H1 (cell line): ENCODE measurements around the gene EAPP. TPM values are rescaled to one million over a fixed set of nuclear protein-coding genes. Genes with fewer than 3 reads are reported as not detected.

Experiments used
- CEBPB ChIP-seq: IDR thresholded peaks from 2 replicates; pipeline ENCODE4 v1.6.1; 2012; ENCODE audit warnings: low read depth, low read length
- CHD7 ChIP-seq: fragments of 300-600 bp; sonication (generic); IDR thresholded peaks from 2 replicates; pipeline ENCODE4 v1.7.1; 2012; ENCODE audit warnings: low read length, moderate library complexity, mild to moderate bottlenecking, inconsistent platforms; ENCODE audit not compliant: insufficient replicate concordance
- RBBP5 ChIP-seq: IDR thresholded peaks from 2 replicates; pipeline ENCODE4 v1.7.1; 2012; ENCODE audit warnings: low read depth, mild to moderate bottlenecking, inconsistent platforms, low read length, moderate library complexity, borderline replicate concordance
- RFX5 ChIP-seq: IDR thresholded peaks from 2 replicates; pipeline ENCODE4 v1.6.1; 2011; ENCODE audit warnings: low read depth, low read length, improper control_type of control experiment, borderline replicate concordance
- RNF2 ChIP-seq: fragments of 200-900, 300-1000 bp; sonication (generic); IDR thresholded peaks from 2 replicates; pipeline ENCODE4 v1.7.1; 2016; ENCODE audit warnings: borderline replicate concordance, low read depth, mild to moderate bottlenecking, antibody characterized with exemption, low read length; ENCODE audit not compliant: poor library complexity, severe bottlenecking; ENCODE audit errors: missing control alignments
- RXRA ChIP-seq: IDR thresholded peaks from 2 replicates; pipeline ENCODE4 v1.6.1; 2011; ENCODE audit warnings: low read depth, mild to moderate bottlenecking, low read length, moderate library complexity; ENCODE audit not compliant: insufficient read depth
- SIX5 ChIP-seq: IDR thresholded peaks from 2 replicates; pipeline ENCODE4 v1.6.1; 2011; ENCODE audit warnings: mild to moderate bottlenecking, low read depth, low read length
- SUZ12 ChIP-seq: fragments of 200-600 bp; sonication (generic); IDR thresholded peaks from 2 replicates; pipeline ENCODE4 v1.6.1; 2012; ENCODE audit warnings: mild to moderate bottlenecking, inconsistent platforms, low read length, moderate library complexity, mixed read lengths
- polyA plus RNA-seq, 7 experiments: library from polyadenylated mRNA; depleted of rRNA in 3 of 7; stranded (reverse) in 5 of 7; unstranded in 2 of 7; fragments of >200 nt in 5 of 7; fragments of 200-250 nt in 2 of 7; gene quantifications; 1 replicate in 5 of 7; 2 replicates in 1 of 7; 4 replicates in 1 of 7; pipeline versions ENCODE4 v1.2.1 to v1.2.3, GENCODE V29; 2011 to 2013; ENCODE audit warnings: missing spikeins in 2 of 7, mixed read lengths in 2 of 7
- total RNA-seq: library from RNA; stranded (reverse); fragmentation: NEBNext Ultra II Directional; extraction: Animal tissue kit (Norgen Biotek cat#: 25700); gene quantifications from 2 replicates; pipeline ENCODE4 v1.2.1, GENCODE V29; 2021
- TF ChIP-seq, protein P1 (sequence below): IDR thresholded peaks from 2 replicates; pipeline ENCODE4 v1.6.1; 2011; ENCODE audit warnings: low read length, improper control_type of control experiment

Gene EAPP
- total and polyA plus RNA-seq, 2 of the 8 experiments (the other 6 are each of a cell fraction or from before 2014, with no cell fraction given) = 18.3 to 28.7 TPM

DNA sequence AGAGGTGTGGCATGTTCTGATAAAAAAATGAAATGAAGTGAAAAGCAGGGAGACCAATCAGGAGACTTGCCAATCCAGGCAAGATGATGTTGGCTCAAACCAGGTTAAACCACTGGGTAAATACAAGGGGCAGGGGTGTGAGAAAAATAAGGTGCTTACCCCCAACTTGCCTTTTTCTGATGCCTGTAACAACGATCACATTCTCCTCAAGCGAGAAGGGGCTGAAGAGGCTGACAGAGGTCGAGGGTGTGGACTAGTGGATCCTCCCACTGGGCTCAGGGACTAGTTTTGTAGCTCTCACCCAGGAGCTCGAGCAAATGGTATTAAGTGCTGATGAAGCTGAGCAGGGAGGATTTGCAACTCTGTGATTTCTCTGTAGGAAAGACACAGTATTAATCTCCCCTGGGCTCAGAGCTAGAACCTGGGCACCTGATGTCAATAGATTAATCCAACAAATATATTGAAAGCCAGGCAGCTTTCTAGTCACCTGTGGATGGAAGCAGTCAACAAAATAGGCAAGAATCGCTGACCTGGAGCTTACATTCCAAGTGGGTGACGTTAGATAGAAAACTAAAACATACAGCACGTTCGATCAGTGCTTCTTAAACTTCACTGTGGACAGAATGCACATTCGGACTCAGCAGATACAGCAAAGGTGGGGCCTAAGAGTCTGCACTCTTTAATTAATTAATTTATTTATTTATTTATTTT lies 15.2 kb upstream of the EAPP start (continued):
- TF ChIP-seq, protein P1, sequence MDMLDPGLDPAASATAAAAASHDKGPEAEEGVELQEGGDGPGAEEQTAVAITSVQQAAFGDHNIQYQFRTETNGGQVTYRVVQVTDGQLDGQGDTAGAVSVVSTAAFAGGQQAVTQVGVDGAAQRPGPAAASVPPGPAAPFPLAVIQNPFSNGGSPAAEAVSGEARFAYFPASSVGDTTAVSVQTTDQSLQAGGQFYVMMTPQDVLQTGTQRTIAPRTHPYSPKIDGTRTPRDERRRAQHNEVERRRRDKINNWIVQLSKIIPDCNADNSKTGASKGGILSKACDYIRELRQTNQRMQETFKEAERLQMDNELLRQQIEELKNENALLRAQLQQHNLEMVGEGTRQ = no peak
- TF ChIP-seq RFX5 (no peak), SIX5 (no peak), RNF2 (no peak), CHD7 (no peak), CEBPB (no peak), RXRA (no peak), RBBP5 (no peak), SUZ12 (no peak)
